Embryonic facial prominence (tissue), 1 donor: ENCODE results near the gene PIGZ.

Source experiments
- DNase-seq: peaks from one replicate; pipeline ENCODE4 v3.0.0-alpha.2; 2016; ENCODE audit errors: extremely low spot score

The PIGZ gene

DNA sequence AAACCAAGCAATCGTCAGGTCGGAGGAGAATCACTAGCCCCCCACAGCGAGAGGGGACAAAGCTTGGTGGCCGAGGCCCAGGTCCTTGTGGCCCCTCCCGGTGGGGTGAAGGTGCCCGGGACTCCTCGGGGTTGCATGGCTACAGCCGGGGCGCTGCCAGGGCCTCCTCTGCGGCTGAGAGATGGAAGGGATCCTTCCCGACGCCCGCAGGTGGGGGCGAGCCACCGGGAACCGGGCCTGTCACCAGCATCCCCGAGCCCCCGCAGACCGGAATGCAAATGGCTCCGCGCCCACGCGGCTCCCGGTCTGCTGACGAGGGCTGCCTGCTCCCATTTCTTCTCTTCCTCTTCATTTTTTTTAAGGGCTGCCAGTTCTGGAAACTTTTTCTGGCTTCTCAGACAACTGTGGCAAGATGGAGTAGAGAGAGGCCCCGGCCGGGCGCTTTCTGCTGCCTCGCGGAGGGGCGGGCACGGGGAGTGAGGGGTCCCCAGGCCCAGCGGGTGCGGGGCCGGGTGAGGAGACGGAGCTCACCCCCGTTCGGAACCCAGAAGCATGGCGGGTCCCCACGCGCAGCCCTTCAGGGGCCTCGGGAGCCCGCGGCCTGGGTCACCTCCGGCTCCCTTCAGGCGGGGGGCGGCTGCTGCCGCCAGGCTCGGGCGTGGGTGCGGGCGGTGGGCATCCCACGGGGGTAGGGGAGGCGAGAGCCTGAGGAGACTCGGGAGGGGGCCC is 33.5 kb upstream of the PIGZ start:
- no peak for DNase-seq

DNA sequence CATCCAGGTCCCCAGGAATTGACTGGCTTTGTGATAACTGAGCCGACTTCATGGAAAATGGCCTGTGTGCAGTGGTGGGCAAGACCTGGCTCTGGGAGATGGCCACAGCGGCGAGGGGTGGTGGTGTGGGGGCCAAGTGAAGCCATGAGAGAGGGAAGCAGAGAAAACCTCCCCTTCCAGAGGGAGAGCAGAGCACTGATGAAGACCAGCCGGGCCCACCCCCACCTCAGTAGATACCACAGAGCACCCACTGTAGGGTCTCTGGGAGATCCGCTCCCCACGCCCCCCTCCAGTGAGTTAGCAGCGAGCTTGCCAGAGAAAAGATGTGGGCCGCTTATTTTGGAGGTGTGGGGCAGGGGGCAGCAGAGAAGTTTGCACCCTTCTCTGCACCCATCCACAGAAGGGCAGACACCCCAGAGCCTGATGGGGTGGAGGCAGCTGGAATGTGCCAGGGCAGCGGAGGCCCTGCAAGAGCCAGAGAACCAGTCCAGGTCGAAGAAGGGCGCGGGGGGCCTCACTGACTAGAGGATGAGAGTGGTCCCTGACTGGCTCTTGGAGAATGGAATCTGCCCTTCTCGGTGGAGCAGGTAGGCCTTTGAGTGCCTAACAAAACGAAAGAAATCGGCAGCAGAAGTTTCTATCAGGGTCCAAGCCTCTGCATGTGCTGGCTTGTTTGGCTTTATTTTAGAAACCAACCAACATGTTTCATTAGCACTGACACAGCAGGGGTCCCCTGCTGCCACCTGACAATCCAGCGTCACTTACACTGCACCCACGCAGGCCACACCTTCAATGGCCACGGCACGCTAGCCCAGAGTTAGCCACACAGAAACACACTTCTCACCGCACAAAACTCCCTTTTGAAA is 32.7 kb upstream of the PIGZ start:
- no peak for DNase-seq

DNA sequence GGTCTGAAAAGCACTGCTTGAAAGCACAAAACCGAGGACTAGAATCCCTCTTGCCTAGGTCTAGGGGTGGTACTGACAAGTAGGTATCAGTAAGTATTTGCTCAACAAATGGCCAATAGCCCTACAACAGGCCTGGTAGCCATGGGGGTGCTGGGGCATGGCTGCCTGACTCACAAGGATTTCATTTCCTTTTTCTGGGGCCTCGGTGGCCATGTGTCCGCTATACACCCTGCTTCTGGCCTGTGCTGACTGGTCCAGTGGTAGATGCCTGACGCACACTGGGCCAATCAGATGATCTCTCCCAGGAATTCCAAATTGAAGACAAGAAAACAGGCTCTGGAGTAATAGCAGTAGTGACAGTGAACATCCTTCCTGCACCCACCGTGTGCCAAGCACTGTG is 31.6 kb upstream of the PIGZ start:
- no peak for DNase-seq

DNA sequence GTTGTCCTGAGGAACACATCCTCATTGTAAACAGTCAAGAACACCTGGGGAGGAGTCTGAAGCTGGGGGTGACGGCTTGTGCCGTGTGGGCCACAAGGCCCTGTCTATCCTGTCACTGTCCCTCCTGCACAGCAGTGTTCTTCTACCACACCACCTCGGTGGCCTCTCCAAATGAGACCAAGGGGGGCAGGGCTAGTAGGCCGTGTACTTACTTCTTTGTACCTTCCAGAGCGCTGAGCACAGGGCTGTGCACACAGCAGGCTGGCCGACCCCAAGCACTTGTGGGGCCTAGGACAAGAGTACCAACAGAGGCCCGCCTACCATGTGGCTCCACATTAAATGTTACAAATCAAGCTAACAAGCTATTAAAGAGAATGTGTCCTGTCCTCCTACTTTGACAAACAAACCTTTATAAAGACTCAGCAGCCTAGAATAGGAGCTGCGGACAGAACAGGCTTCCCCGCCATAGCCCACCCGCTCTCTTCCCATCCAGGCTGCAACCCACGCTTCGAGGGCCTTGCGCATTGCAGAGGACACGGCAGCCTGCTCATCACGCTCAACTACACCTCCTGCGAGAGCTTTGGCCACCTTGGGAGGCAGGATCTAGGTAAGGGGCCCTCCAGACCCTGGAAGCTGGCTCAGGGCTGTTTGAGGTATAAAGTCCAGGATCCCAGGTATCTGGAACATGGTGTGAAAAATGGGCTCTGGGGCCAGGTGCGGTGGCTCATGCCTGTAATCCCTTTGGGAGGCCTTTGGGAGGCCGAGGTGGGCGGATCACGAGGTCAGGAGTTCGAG is 30.5 kb upstream of the PIGZ start:
- no peak for DNase-seq

DNA sequence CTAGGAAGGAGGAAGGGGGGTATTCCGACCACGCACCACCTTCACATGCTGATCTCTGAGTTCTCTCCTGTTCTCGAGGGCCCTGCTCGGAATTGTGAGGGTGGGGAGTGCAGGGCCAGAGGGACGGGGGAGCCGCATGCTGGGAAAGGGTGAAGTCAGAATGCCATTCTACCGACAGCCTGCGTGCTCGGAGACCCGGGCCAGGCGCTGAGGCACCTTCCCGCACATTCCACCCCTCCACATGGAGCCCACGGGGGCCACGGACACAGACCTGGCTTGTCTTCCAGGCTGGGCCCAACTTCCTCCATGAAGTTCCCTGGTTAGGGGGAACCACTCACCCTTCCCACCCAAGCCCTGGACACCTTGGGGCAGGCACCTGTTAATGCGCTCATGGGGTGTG is 28.7 kb upstream of the PIGZ start:
- DNase-seq = no peak

DNA sequence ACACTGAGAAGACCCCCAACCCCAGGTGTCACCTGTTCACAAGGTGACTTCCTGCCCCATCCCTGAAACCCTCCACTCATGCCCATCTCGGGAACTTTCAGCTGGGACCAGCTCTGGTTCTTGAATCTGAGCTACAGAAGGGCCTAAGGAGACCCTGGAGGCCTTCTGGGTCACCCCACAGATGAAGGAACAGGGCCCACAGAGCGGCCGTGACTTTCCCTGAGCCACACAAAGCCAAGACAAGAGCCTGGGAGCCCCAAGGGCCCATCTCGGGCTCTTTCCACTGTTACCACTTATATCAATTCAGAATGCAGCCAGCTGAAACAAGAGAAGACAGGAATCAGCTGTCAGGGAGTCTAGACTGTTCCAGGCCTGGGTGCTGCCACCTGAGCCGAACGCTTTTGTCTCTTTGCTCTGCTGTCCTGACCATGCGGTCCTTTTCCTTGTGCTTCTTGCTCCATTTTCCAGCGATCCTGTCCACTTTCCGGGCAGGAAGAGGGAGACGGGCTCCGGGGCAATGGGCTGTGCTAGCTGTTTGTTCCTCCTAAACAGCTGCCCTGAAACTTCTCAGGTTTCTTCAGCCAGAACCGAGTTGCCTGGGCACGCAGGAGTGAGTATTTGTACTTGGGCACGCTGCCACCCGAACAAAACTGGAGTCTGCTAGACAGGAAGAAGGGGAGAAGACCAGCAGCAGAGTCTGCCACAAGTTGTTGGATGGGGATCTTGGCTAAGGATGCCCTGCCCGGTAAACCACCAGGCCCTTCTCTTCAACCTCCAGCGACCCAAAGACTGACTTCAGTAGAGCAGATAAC is 28.0 kb upstream of the PIGZ start:
- no peak for DNase-seq

DNA sequence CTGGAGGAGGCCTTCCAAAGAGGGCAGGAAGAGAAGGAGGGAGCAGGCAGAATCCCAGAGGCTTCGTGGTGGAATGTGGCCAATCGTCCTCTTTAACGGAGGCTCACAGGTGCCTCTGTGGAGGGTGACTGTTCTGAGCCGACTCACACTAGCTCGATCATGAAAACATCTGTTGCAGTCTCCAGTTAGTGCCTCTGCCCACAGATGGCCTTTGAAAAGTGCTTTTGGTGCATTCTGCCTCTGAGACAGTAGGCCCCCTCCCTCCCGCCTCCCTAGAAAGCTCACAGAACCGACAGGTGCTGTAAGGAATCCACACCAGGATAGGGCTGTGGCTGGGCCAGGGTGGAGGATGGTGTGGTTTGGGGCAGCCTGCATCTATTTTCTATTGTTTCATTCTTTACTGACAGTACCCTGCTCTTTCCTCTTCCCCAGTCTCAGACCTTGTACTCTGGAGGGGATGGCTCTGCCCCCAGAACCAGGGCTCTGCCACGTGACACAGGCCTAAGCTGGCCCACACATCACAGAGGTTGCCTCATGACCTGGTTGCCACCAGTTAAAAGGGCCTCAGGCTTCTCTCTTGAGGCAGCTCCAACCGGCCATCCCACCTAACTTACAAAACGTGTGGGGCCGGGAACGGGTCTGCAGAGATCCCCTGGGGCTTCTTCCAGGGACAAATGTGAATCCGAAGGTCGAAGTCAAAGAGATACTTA is 27.2 kb upstream of the PIGZ start:
- no peak for DNase-seq

DNA sequence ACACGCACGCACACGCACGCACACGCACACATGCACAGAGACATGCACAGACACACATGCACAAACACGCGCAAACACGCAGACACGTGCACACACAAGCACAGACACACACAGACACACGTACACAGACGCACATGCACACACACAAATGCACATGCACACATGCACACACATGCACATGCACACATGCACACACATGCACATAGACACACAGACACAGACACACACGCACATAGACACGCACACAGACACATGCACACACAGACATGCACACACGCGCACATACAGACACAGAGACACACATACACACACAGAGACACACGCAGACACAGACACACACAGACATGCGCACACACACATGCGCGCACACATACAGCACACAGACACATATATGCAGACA is 26.4 kb upstream of the PIGZ start:
- DNase-seq = no peak

DNA sequence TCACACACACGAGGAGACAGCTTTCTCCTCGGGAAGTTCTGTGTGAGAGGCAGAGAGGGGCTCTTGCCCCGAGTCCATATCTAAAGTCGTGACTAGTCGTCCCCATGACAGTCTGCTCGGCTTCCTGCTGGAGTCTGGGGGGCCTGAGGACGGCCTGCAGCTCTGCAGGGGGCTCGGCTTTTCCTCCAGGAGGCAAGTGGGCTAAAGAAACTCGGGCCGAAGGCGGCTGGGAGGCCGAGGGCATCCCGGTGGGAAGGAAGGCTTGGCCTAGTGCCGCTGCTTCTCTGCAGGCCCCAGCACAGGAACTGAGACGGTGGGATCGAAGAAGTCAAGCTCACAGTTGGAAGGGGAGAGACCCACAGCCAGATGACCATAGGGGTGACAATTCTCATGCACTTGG is 25.4 kb upstream of the PIGZ start:
- no peak for DNase-seq

DNA sequence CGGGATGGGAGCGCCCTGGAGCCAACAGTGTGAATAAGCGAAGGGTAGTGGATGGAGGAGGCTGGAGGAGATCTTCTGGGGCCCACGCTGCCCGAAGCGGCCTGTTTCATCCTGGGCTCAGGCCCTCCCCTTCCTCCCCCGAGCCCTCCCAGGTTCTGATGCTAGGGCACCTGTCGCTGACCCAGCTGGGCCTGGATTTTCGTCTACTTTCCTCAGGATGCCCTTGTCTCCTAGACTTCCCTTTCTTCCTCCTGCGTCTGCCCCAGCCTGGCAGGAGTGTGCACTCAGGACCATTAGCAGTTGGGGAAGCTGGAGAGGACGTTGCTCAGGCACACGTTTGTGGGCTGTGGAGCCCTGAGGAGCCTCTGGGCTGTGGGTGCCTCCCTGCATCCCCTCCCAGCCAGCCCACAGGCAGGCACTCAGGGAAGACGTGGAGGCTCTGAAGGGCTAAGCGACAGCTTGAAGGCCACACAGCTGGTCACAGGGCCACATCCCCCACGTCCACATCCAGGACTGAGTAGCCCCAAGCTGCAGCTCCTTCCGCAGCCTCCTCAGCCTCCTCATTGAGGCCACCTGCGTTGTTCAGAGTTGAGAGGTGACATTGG is 23.9 kb upstream of the PIGZ start:
- no peak for DNase-seq

DNA sequence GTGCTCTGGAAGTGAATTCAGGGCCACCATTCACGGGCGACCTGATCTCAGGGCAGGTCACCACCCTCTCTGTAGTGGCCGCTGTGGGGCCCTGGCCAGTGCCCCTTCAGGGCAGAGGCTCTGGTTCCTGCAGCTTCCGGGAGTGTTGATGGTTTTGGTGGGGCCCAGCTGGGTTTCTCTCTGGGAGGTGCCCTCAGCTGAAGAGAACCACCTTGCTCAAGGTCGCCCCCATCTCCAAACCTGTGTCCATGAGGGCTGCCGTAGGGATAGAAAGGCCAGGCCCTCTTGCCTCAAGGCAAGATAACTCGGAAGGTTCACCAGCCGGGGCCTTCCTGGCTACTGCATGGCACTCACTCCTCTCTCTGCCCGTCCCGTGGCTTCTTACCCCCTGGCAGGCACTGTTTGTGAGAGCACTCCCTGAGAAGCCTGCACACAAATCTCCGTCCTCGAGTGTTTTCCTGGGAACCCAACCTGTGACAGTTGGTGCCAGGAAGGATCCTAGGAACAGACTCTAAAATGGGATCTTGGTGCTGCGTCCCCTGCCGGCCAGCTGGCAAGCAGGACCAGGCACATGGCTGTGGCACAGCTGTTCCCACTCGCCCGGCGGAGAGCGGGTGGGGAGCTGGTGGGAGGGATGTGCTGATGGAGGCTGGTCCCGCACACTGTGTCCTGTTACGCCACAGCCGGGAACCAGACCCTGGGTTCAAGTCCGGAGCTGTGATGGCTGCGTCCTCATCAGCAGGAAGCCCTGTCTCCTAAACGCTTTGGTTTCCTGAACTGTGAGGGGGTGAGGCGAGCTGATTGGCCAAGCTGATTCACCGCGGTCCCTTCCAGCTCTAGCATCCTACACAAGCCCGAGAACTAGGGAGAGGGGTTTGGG is 23.2 kb upstream of the PIGZ start:
- DNase-seq = no peak

DNA sequence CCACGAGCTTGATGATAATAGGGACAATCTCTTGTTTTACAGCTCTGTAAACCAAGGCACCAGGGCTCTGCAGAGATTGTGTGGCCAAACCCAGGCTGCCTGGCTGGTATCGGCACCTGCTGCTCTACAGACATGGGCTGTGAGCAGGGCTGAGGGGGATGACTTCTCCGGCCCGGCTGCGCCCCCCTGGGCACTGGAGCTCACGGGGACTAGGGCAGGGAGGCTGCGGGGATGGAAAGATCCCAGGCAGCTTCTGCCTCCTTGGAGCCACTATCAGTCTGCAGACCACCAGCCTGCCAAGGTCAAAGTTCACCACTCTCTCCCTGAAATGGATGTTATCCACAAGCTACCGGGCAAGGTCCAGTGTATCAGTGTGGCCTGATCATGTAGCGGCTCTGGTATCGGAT is 22.0 kb upstream of the PIGZ start:
- no peak for DNase-seq

DNA sequence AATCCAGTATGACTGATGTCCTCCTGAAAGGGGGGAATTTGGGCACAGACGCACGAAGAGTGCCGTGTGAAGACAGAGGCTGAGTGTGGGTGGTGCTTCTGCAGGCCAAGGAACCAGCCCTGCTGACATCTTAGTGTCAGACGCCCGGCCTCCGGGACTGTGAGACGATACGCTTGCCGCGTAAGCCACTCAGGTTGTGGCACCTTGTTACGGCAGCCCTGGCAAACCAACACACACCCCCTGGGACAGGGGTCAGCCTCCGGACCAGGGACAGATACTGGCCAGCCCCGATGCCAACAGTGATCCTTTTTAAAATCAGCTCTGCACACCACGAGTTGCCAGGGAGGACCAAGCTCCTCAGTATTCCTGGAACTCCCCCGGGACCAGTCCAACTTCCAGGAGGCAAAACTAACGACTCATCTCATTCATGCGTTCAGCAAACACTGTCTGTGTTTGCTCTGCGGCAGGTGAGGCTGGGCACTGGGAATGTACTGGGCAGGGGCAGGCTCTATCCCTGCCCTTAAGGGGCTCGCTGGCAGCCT is 21.2 kb upstream of the PIGZ start:
- no peak for DNase-seq

DNA sequence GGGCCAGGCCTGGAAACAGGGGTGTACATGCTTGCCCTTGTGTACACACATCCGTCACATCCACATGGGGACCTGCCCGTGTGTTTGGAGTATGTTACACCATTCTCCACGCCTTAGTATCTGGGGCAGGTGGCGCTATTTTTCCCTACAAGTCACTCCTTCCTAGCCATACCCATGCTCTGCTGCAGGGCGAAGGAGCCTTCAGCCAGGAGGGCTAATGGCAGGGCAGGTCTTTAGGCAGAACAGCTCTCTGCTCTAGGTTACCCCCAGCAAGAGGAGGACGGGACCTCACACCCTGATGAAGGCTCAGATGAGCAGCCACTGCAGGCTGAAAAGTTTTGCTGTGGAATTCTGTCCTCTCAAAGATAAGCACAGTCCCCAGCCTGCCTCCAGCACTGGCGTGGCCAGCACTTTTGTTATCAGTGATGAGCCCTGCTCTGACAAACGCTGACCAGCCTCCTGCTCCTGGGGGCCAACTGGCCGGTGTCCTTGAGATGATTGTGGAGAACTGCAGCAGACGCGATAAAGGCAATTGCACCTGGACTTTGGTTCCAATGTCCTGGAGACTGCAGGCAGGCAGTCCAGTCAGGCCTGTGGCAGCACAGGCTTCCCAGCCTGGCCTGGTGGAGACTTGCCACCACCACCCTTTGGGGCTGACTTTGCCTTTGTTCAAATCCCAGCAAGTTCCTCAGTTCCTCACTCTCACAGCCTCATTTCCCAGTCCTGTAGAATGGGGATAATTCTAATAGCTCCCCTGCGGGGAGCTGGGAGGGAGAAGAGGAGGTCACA is 19.8 kb upstream of the PIGZ start:
- no peak for DNase-seq

DNA sequence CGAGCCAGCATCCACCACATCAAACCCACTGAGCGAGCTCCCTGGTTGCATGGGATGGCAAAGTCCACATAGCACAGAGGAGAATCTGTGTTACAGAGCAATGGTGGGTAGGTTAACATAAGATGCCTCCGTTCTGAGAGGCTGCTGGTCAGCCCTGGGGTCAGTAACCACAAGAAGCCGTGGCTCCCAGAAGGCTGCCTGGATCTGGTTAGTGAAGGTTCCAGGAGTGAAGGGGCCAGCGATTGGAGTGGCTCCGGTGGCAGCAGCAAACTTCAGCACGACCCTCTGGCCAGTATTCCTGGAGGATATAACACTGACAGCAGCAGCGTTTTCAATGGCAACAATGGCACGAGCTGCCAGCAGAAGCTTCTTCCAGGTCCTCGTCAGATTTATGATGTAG is 18.4 kb upstream of the PIGZ start:
- DNase-seq = no peak

DNA sequence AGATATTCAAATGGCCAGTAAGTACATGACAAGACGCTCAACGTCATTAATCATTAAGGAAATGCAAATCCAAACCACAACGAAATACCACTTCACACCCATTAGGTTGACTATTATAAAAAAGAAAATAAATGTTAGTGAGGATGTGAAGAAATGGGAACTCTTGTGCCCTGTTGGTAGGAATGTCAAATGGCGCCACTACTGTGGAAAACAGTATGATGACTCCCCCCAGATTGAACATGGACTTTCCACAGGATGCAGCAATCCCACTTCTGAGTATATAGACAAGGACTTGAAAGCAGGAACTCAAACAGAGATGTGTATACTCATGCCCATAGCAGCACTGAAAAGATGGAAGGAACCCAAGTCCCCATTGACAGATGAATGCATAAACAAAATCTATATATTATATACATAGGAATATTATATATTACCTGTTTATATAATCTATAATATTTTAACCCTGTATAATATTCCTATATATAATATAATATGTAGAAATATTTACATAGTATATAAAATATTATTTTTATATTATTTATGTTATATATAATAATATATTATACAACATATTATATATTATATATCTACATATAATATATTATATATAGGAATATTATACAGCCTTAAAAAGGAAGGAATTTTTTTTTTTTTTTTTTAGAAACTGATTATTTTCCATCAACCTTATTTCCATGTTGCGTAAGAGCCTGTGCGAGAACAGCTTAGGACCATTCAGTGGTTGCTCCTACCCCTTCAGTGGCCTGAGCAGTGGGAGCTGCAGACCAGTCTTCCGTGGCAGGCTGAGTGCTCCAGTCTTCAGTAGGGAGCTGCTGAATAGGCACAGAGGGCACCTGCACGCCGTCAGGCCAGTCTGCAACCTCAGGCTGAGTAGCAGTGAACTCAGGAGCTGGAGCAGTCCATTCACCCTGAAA is 17.6 kb upstream of the PIGZ start:
- DNase-seq = no peak

DNA sequence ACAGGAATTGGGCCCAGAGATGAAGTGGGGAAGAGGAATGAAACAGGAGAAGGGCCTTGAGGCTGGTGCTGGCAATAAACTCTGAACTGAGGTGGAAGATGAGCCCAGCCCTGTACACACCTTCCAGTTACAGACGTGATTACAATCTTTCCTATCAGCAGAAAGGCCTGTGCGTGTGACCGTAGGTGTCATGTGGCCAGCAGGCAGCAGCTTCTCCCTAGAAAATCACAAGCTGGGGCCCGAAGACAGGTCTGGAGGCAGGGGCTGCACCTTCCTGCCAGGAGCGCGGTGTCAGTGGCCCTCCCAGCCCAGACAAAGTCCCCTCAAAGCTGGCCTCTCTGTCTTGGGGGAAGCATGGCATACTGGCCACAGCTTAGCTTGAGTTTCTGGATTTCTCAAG is 16.7 kb upstream of the PIGZ start:
- no peak for DNase-seq
